GM23338 (cell line): Measurements from ENCODE around the gene CDH5. TPM values are rescaled to one million over a fixed set of nuclear protein-coding genes. Genes with fewer than 3 reads are reported as not detected.
A peak's percentile ranks its signal among the peaks of the same experiment; 100 is the strongest.

Experiments
- ATAC-seq: fragments of 200-7000 bp; cut with Tn5 transposase; 3 replicates; pipeline ENCODE4 v1.9.1; 2020
- DNase-seq: peaks from one replicate; pipeline ENCODE4 v3.0.0-alpha.2; 2015; ENCODE audit warnings: low spot score
- H2AFZ ChIP-seq: fragments of 200-600 bp; sonication (generic); 2 replicates; pipeline ENCODE4 v1.8.0; 2016; ENCODE audit warnings: antibody characterized with exemption, mild to moderate bottlenecking, moderate library complexity
- H3F3A ChIP-seq: fragments of 200-600 bp; sonication (generic); replicated peaks from 2 replicates; pipeline ENCODE4 v1.8.0; 2017; ENCODE audit warnings: antibody characterized with exemption, mixed run types, low read depth
- H3K27ac ChIP-seq: fragments of 200-600 bp; sonication (generic); 2 replicates; pipeline ENCODE4 v1.6.1; 2016; ENCODE audit warnings: low read depth
- H3K27me3 ChIP-seq: fragments of 200-600 bp; sonication (generic); 2 replicates; pipeline ENCODE4 v1.8.0; 2016; ENCODE audit warnings: mild to moderate bottlenecking, mixed run types, moderate library complexity; ENCODE audit not compliant: insufficient read depth
- H3K36me3 ChIP-seq: fragments of 200-600 bp; sonication (generic); 2 replicates; pipeline ENCODE4 v1.8.0; 2016; ENCODE audit warnings: mild to moderate bottlenecking; ENCODE audit not compliant: insufficient read depth
- H3K4me1 ChIP-seq: fragments of 200-600 bp; sonication (generic); 2 replicates; pipeline ENCODE4 v1.8.0; 2016; ENCODE audit warnings: mild to moderate bottlenecking, moderate library complexity; ENCODE audit not compliant: insufficient read depth
- H3K4me2 ChIP-seq: fragments of 200-600 bp; sonication (generic); 2 replicates; pipeline ENCODE4 v1.7.1; 2017; ENCODE audit warnings: mixed run types
- H3K4me3 ChIP-seq: fragments of 200-600 bp; sonication (generic); 2 replicates; pipeline ENCODE4 v1.6.1; 2016; ENCODE audit warnings: mixed run types
- H3K79me2 ChIP-seq: fragments of 200-600 bp; sonication (generic); replicated peaks from 2 replicates; pipeline ENCODE4 v1.8.0; 2017; ENCODE audit warnings: mild to moderate bottlenecking; ENCODE audit not compliant: insufficient read depth
- H3K9me2 ChIP-seq: fragments of 200-600 bp; sonication (generic); 2 replicates; pipeline ENCODE4 v1.8.0; 2017; ENCODE audit not compliant: insufficient read depth
- H4K20me1 ChIP-seq: fragments of 200-600 bp; sonication (generic); replicated peaks from 2 replicates; pipeline ENCODE4 v1.8.0; 2017; ENCODE audit warnings: mild to moderate bottlenecking; ENCODE audit not compliant: insufficient read depth
- H3K27ac Mint-ChIP-seq: 2 replicates; pipeline ENCODE4 v1.8.0; 2020; ENCODE audit warnings: inconsistent platforms, mild to moderate bottlenecking, moderate library complexity, mixed read lengths
- H3K27me3 Mint-ChIP-seq: 3 replicates; pipeline ENCODE4 v1.8.0; 2022; ENCODE audit warnings: low read depth, mild to moderate bottlenecking, moderate library complexity, mixed read lengths, inconsistent platforms; ENCODE audit not compliant: insufficient read depth, poor library complexity
- H3K36me3 Mint-ChIP-seq: 3 replicates; pipeline ENCODE4 v1.8.0; 2021; ENCODE audit warnings: low read depth, mild to moderate bottlenecking, inconsistent platforms, moderate library complexity, mixed read lengths
- H3K4me1 Mint-ChIP-seq: 3 replicates; pipeline ENCODE4 v1.8.0; 2020; ENCODE audit warnings: mild to moderate bottlenecking, inconsistent platforms, mixed read lengths
- H3K4me3 Mint-ChIP-seq: 3 replicates; pipeline ENCODE4 v1.8.0; 2021; ENCODE audit warnings: moderate library complexity, mild to moderate bottlenecking, inconsistent platforms, mixed read lengths
- H3K9me3 Mint-ChIP-seq: 3 replicates; pipeline ENCODE4 v1.8.0; 2020; ENCODE audit warnings: moderate library complexity, mild to moderate bottlenecking, inconsistent platforms, mixed read lengths
- EZH2 ChIP-seq: fragments of 200-600 bp; sonication (generic); IDR thresholded peaks from one replicate; pipeline ENCODE4 v1.8.0; 2017; ENCODE audit warnings: antibody characterized with exemption, mild to moderate bottlenecking, low read depth; ENCODE audit not compliant: unreplicated experiment
- EZH2phosphoT487 ChIP-seq: fragments of 200-600 bp; sonication (generic); IDR thresholded peaks from one replicate; pipeline ENCODE4 v1.8.1; 2018; ENCODE audit warnings: antibody characterized with exemption; ENCODE audit not compliant: unreplicated experiment
- NANOG ChIP-seq: IDR thresholded peaks from 2 replicates; pipeline ENCODE4 v1.6.1; 2016; ENCODE audit warnings: antibody characterized with exemption, borderline replicate concordance
- ZNF114 ChIP-seq: fragments of 250-450 bp; sonication (Bioruptor Pico); IDR thresholded peaks from 2 replicates; pipeline ENCODE4 v1.5.0; 2020; ENCODE audit warnings: mild to moderate bottlenecking, moderate library complexity
- polyA plus RNA-seq: library from polyadenylated mRNA; unstranded; fragments of >200 nt; fragmentation: Nextera tagmentation; extraction: Ambion mirVana; gene quantifications from 2 replicates; pipeline ENCODE4 v1.2.1, GENCODE V29; 2016
- total RNA-seq: library from RNA; depleted of rRNA; stranded (reverse); fragments of >200 nt; shearing (Covaris generic); gene quantifications from 2 replicates; pipeline ENCODE4 v1.2.3, GENCODE V29; 2014
- TF ChIP-seq, protein P1 (sequence below), 2 experiments: fragments of 200-600 bp in 1 of 2; sonication (generic) in 1 of 2; conservative IDR thresholded peaks; 2 replicates each; pipeline versions ENCODE4 v1.5.1 to v1.6.1; 2016 to 2017; ENCODE audit warnings: antibody characterized with exemption in 2 of 2, low read depth in 2 of 2, mild to moderate bottlenecking in 2 of 2, moderate library complexity in 1 of 2
- TF ChIP-seq, protein P2 (sequence below): fragments of 250-450 bp; sonication (Bioruptor Pico); IDR thresholded peaks from 2 replicates; pipeline ENCODE4 v1.5.0; 2020; ENCODE audit warnings: mild to moderate bottlenecking, moderate library complexity

The CDH5 gene
- total and polyA plus RNA-seq, 2 experiments from 2014 or later: 0.18 TPM; not detected in 1

- H3K27ac ChIP-seq: no peak overlapping the region
- H3K4me3 ChIP-seq: peak overlapping the region; percentile 73
- H3K36me3 ChIP-seq: no peaks in the 10 kb centered on the region
- peaks cover 13% of the 10 kb centered on the region for H3K9me3 Mint-ChIP-seq
- 0 out of 2 replicates have a peak, but pooled peaks cover 4% of the 10 kb centered on the region for H3K4me1 ChIP-seq
- peaks cover 10% of the 10 kb centered on the region; the same call in 1 of the 2 replicates for H3K27me3 ChIP-seq
- TF ChIP-seq EZH2: no peak
- TF ChIP-seq, protein P1, sequence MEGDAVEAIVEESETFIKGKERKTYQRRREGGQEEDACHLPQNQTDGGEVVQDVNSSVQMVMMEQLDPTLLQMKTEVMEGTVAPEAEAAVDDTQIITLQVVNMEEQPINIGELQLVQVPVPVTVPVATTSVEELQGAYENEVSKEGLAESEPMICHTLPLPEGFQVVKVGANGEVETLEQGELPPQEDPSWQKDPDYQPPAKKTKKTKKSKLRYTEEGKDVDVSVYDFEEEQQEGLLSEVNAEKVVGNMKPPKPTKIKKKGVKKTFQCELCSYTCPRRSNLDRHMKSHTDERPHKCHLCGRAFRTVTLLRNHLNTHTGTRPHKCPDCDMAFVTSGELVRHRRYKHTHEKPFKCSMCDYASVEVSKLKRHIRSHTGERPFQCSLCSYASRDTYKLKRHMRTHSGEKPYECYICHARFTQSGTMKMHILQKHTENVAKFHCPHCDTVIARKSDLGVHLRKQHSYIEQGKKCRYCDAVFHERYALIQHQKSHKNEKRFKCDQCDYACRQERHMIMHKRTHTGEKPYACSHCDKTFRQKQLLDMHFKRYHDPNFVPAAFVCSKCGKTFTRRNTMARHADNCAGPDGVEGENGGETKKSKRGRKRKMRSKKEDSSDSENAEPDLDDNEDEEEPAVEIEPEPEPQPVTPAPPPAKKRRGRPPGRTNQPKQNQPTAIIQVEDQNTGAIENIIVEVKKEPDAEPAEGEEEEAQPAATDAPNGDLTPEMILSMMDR (conservative IDR thresholded peaks at IDR 0.05; ENCODE audit: low read depth in 2 of 2): peak; percentile 85 to 95
- peaks cover 17% of the 10 kb centered on the region for H3K27me3 Mint-ChIP-seq
- H3K36me3 Mint-ChIP-seq: no peaks in the 10 kb centered on the region
- peak overlapping the region; percentile 89 for H3K4me2 ChIP-seq
- H2AFZ ChIP-seq: peak overlapping the region; percentile 85
- no peak overlapping the region for H3K27ac Mint-ChIP-seq
- no peaks in the 10 kb centered on the region for H3F3A ChIP-seq
- ATAC-seq (peak; percentile 92), DNase-seq (peak; percentile 93)
- H3K4me3 Mint-ChIP-seq: peak overlapping the region; percentile 78
- no peaks in the 10 kb centered on the region for H3K79me2 ChIP-seq
- no peaks in the 10 kb centered on the region for H3K9me2 ChIP-seq
- H4K20me1 ChIP-seq: no peaks in the 10 kb centered on the region
- peaks cover 10% of the 10 kb centered on the region; the same call in 2 of the 3 replicates for H3K4me1 Mint-ChIP-seq
Observed at GRCh38 chr16:66406534-66407221, 40.2 kb downstream of the CDH5 start.

DNA sequence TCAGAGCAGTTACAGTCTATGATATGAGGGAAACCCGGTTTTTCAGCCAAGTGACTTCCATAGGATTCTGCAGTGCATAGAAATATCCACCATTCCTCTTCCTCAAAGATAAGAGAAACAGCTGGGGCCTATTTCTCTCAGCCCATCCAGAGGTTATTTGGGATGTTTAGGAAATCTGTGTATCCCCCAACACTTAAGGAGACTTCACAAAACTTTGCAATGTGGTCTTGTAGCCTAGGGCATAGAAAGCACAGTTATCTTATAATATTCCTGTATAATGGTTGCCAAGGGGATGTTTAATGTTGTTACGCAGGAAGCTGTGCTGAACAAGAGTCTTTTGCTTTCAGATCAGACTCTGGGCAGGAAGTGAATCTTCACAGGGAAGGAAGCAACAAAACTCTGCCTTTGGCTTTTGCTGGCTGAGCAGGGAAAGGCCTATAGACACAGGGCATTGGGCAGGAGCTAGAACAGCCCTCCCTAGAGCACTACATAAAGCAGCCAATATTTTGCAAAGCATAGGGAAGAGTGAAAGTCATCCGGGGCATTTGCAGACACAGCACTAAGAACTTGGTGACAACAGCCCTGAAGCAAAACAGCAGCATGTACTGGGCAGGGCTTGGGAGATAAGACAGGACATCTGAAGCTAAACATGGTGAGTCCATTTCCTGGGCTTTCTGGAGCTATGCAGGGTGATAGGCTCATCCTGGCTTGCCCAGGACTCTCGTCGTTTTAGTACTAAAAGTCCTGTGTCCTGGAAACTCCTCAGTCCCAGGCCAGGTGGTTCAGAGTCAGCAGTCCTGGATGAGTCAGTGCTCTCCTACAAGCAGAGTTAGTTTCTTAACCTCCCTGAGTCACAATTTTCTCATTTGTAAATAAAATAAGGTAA is 41.9 kb downstream of the CDH5 start:
- Histone ChIP-seq H3K27me3 (peaks cover 10% of the 10 kb centered on the region; the same call in 1 of the 2 replicates), H3K9me2 (no peaks in the 10 kb centered on the region), H3K4me1 (0 out of 2 replicates have a peak, but pooled peaks cover 4% of the 10 kb centered on the region), H4K20me1 (no peaks in the 10 kb centered on the region), H3K4me2 (no peak overlapping the region), H3K79me2 (no peaks in the 10 kb centered on the region), H3F3A (no peaks in the 10 kb centered on the region), H2AFZ (0 out of 2 replicates have a peak overlapping the region, but pooled peaks have one; percentile 63), H3K27ac (no peak overlapping the region), H3K4me3 (no peak overlapping the region), H3K36me3 (no peaks in the 10 kb centered on the region)
- Mint-ChIP-seq H3K4me3 (peak overlapping the region; percentile 33; the same call in 1 of the 3 replicates), H3K27ac (no peak overlapping the region; the same call in 1 of the 2 replicates), H3K27me3 (peaks cover 17% of the 10 kb centered on the region), H3K36me3 (no peaks in the 10 kb centered on the region), H3K4me1 (peaks cover 10% of the 10 kb centered on the region; the same call in 2 of the 3 replicates), H3K9me3 (peaks cover 18% of the 10 kb centered on the region)
- ATAC-seq (no peak), DNase-seq (peak; percentile 20)
- TF ChIP-seq, protein P2, sequence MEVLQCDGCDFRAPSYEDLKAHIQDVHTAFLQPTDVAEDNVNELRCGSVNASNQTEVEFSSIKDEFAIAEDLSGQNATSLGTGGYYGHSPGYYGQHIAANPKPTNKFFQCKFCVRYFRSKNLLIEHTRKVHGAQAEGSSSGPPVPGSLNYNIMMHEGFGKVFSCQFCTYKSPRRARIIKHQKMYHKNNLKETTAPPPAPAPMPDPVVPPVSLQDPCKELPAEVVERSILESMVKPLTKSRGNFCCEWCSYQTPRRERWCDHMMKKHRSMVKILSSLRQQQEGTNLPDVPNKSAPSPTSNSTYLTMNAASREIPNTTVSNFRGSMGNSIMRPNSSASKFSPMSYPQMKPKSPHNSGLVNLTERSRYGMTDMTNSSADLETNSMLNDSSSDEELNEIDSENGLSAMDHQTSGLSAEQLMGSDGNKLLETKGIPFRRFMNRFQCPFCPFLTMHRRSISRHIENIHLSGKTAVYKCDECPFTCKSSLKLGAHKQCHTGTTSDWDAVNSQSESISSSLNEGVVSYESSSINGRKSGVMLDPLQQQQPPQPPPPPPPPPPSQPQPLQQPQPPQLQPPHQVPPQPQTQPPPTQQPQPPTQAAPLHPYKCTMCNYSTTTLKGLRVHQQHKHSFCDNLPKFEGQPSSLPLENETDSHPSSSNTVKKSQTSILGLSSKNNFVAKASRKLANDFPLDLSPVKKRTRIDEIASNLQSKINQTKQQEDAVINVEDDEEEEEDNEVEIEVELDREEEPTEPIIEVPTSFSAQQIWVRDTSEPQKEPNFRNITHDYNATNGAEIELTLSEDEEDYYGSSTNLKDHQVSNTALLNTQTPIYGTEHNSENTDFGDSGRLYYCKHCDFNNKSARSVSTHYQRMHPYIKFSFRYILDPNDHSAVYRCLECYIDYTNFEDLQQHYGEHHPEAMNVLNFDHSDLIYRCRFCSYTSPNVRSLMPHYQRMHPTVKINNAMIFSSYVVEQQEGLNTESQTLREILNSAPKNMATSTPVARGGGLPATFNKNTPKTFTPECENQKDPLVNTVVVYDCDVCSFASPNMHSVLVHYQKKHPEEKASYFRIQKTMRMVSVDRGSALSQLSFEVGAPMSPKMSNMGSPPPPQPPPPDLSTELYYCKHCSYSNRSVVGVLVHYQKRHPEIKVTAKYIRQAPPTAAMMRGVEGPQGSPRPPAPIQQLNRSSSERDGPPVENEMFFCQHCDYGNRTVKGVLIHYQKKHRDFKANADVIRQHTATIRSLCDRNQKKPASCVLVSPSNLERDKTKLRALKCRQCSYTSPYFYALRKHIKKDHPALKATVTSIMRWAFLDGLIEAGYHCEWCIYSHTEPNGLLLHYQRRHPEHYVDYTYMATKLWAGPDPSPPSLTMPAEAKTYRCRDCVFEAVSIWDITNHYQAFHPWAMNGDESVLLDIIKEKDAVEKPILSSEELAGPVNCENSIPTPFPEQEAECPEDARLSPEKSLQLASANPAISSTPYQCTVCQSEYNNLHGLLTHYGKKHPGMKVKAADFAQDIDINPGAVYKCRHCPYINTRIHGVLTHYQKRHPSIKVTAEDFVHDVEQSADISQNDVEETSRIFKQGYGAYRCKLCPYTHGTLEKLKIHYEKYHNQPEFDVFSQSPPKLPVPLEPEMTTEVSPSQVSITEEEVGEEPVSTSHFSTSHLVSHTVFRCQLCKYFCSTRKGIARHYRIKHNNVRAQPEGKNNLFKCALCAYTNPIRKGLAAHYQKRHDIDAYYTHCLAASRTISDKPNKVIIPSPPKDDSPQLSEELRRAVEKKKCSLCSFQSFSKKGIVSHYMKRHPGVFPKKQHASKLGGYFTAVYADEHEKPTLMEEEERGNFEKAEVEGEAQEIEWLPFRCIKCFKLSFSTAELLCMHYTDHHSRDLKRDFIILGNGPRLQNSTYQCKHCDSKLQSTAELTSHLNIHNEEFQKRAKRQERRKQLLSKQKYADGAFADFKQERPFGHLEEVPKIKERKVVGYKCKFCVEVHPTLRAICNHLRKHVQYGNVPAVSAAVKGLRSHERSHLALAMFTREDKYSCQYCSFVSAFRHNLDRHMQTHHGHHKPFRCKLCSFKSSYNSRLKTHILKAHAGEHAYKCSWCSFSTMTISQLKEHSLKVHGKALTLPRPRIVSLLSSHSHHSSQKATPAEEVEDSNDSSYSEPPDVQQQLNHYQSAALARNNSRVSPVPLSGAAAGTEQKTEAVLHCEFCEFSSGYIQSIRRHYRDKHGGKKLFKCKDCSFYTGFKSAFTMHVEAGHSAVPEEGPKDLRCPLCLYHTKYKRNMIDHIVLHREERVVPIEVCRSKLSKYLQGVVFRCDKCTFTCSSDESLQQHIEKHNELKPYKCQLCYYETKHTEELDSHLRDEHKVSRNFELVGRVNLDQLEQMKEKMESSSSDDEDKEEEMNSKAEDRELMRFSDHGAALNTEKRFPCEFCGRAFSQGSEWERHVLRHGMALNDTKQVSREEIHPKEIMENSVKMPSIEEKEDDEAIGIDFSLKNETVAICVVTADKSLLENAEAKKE: no peak
- TF ChIP-seq NANOG (no peak), ZNF114 (CRISPR knock-in tag) (no peak), EZH2phosphoT487 (no peak)
- TF ChIP-seq, protein P1 (conservative IDR thresholded peaks at IDR 0.05; ENCODE audit: low read depth in 2 of 2): no peak
